SIG-M5 treated with dmso at 0.1 percent for 504 hours (cell line): ENCODE results near the gene ZCCHC7.

Experiments used
- DNase-seq: peaks from one replicate; lab custom pipeline; 2025; ENCODE audit not compliant: unreplicated experiment; lab: John Stamatoyannopoulos, UW

ZCCHC7 gene

DNA sequence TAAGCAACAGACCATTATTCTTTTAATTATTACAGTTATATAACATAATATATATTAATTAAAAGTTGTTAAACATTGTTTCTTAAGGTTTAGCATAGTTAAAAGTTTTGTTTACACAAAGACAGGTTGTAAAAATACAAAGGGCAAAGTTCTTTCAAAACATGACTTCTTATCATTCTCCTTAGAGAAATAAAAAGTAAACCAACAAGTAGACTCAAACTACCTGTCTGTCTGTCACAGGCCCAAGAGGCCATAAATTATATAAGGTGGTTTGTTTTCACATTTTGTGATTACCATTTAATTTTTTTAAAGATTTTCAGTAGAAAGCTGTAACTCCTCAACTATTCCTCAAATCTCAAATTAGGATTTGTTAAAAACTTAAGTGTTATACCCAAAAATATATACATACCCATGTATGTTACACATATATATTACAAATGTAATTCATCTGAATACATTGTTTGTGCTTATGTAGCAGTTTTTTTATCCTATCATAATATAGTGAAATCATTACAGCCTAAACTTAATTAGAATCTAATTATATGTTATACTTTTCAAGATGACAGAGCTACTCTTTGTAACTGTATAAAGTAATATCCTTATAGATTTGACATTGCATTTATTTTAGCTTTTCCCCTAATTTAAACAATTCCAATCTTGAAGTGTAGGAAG lies 208.3 kb downstream of the ZCCHC7 start:
- DNase-seq: no peak

DNA sequence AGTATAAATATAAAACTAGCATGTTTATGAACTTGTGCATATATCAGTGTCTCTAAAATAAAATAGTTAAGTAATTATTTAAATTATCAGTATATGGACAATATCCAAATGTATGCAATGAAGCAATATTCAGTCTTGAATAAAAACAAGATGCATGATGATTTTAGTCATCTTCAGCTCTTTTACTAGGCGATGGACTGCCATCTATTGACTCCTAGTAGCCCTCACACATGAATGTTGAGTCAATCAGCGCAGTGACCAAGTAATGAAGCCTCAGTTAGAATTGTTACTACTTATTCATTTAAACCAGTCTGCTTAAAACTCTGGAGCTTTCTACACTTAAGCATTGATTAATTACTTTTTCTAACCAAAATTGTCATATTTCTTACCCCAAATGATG lies 209.2 kb downstream of the ZCCHC7 start:
- no peak for DNase-seq

DNA sequence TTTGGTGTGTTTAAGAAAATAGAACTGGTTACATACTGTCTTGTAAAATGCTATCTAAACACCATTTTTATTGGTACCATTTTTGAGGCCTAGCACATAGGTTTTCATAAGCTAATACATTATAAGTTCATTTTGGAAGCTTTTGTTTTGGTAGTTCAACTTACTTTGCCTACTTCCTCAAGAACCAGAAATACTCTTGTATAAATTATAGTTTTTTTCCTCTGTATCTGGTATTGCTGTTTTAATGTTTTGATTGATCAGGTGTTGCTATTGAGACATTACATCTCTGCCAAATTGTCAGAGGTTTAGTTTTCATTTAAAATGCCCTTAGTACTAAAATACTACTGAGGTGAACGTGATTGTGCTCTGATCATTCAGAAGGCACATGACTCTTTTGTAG lies 211.5 kb downstream of the ZCCHC7 start:
- no peak for DNase-seq

DNA sequence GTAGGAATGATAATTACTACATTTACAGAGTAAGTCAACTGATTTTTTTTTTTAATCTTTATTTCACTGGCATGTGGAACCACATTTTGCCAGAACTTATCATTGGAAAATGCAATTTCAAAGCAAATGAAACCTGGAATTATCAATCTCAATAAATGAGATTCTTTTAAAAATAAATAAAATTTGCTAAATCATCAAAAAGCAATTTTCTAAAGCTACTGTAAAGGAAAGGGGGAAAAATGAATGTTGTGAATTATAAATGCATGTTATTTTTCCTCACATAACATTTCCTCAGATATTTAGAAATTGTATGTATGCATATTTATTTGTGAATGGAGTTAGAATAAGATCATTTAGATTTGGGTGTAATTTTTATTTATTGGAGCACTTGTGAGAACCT lies 212.2 kb downstream of the ZCCHC7 start:
- no peak for DNase-seq

DNA sequence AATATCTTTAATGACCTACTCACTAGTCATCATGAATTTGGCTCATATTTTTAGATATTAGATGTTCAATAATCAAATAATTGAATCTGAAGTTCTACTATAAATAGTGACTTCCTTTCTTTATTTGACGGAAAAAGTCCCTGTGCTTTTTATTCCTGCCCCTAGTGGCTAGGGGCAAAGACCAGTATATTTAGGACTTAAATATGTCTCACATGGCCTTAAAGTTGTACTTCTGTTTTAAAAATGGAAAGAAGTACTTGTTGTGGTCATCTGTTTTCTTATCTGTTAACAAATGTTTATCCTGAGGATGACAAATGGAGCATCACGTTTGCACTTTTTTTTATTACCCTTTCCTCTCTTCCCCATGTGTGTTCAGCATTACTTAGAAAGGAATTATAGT lies 212.9 kb downstream of the ZCCHC7 start:
- no peak for DNase-seq

DNA sequence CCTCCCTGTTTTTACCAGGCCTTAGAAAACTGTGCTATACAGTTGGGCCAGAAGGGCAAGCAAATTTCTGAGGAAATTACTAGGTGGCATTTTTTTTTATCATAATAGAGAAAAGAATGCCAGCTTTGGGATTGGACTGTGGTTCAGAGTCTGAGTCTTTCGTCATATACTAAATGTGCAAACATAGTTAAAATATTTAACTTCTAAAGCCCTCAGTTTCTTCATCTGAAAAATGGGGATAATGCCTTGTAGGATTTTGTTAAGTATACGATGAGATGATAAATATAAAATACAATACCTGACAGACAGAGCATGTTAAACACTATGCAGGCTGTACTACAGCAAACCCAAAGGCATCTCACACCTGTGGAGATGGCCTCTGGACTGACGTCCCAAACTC lies 214.9 kb downstream of the ZCCHC7 start:
- DNase-seq: no peak

DNA sequence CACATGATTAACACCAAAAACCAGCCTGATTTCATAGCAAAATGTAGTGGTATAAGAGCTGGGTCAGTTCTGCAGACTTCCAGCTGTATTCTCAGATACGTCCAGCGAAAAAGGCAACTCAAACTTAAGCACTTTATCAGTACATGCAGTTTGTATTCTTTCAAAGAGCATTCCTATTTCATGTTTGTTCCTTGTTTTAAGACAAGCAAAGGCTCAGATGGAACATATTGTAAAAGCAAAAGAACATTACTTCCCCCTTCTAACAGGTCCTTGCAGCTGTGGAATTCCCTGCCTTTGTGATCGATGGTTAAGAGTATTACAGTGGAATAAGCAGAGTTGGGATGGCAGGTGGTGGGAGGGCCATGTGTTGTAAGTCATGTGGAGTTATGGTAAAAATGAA lies 215.8 kb downstream of the ZCCHC7 start:
- no peak for DNase-seq

DNA sequence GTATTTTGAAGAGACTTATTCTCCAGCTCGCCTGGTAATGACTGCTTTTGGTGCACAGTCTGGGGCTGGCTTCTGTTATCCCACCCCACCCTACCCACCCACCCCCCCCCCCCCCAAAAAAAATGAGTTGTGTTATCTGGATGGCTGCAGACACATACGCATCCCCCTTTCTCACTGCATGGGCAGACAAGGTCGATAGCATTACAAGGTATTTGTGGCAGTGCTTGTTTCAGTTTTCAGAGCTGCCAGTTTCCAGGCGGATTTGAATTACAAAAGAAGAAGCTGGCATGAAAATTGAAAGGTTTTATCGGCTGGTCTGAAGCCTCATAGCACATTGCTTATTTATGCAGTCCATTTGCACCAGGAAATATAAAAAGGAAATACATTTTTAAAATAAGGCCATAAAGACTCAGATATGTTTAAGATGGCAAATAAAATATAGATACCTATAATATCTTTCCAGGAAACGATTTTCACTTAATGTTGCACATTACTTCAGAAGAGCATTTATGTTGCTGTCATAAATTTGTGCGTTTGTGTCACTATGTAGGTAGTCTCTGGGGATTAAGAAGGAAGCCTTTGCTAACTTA lies 217.0 kb downstream of the ZCCHC7 start:
- DNase-seq: no peak

DNA sequence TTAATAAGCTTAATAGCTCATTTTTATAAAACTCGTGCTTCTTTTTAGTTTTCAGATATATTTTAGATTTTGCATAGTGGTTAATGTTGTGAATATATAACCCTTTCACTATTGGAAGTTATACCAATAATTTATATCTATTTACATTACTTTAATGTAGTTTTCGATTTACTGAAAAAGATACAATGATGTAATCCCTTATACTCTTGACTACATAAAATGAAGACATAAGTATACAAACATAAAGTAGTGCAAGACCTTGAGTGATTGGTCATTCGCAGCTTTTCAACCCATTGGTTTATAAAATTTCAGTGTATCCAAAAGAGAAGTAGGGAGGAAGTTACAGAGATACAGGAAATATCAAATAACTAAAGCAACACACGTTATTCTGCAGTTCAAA lies 217.8 kb downstream of the ZCCHC7 start:
- no peak for DNase-seq

DNA sequence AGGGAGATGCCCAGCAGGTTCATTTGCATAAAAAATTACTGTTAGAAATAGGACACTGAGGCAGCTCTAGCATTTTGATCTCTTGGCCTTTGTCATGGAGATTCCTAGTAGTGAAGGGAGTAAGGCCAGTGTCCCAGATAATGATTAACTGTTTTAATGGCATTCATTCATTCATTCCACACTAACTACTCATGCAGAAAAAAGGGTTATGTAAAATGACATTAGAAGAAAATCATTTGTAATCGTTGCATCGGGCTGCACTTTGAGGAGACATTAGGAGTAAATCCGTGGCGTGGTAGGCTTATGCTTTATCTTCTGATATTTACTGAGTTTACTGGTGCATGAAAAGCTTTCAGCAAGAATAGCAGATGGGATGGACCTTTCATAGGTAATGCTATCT lies 219.5 kb downstream of the ZCCHC7 start:
- no peak for DNase-seq

DNA sequence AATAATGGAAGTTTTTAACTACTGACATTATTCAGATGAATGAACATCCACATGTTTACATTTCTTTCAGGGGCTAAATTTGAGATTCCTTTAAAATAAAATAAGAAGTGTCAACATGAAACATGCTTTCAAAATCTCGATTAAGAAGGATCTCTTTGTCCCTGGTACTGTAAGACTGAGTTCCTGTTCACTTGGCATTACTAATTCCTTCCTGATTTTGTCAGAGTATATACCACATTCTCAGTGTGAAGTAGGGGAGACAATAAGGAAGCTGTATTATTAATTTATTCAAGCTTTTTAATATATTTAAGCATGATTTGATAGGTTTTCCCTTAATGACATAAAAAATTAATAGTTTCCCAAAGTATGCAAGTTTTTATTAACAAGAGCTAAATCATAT lies 220.6 kb downstream of the ZCCHC7 start:
- no peak for DNase-seq

DNA sequence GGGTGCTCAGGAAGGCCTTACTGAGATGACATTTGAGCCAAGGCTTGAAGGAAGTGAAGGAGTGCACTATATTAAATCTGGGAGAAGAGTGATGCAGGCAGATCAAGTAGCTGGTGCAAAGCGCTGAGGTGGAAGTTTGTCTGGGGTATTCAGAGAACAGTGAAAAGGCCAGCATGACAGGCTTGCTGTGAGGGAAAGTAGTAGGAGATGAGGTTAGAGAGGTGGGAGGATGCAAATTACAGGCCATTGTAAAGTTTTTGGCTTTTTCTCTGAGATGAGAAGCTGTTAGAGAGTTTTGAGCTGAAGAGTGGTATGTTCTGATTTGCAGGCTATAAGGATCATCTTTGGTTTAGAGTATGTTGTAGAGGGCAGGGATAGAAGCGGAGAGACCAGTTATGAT lies 221.3 kb downstream of the ZCCHC7 start:
- DNase-seq: no peak

DNA sequence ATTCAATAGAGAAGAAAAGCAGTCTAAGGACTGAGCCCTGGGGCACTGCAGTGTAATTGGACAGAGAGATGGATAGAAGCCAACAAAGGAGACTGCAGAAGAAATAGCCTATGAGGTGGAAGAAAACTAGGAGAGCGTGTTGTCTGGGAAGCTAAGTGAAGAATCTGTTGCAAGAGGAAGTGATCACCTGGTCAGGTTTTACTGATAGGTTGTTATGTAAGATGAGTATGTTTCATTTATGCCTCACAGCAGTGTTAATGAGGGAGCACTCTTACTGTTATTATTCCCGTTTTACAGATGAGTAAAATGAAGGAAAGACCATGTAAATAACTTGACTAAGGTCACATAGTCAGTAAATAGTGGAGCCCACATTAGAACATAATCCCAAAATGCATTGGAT lies 222.1 kb downstream of the ZCCHC7 start:
- no peak for DNase-seq

DNA sequence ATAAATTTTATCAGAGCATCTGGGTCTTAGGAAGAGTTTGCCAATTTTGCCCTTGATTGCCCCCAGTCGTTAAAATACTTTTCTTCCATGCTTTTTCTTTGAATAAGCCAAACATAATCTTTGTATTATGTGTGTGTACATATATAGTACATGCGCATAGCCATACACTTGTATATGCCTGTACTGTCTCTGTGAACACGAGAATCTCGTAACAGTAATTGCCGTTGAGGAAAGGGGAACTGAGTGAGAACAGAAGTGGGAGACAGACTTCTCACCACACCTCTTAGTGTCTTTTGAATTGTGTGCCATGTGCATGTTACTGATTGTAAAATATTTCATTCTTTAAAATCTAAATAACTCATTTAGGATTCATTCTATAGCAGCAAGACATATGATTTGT lies 222.5 kb downstream of the ZCCHC7 start:
- DNase-seq: no peak

DNA sequence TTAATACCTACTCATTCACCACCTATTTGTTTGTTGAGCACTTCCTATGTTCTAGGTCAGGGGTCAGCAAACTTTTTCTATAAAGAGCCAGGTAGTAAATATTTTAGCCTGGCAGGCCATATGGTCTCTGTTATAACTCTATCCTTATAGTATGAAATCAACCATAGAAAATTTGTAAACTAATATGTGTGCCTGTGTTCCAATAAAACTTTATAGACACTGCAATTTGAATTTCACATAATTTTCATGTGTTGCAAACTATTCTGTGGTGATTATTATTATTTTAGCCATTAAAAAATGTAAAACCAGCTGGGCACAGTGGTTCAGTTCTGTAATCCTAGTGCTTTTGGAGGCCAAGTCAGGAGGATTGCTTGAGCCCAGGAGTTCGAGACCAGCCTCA lies 223.3 kb downstream of the ZCCHC7 start:
- no peak for DNase-seq

DNA sequence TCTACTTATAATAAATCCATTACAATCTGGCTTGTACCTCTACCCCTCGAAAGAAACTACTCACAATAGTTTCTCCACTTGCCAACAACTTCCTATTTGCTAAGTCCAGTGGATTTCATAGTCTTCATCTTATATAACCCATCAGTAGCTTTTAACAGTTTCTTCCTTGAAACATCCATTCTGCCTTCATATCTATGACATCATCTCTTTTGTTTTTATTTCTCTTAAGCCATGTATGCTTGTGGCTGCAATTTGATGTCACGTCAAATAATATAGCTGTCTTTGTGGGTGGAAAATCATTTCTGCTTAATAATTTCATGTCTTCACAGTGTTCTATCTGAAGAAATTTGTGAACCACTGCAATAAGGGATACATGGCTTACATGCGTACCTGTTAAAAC lies 224.7 kb downstream of the ZCCHC7 start:
- no peak for DNase-seq

DNA sequence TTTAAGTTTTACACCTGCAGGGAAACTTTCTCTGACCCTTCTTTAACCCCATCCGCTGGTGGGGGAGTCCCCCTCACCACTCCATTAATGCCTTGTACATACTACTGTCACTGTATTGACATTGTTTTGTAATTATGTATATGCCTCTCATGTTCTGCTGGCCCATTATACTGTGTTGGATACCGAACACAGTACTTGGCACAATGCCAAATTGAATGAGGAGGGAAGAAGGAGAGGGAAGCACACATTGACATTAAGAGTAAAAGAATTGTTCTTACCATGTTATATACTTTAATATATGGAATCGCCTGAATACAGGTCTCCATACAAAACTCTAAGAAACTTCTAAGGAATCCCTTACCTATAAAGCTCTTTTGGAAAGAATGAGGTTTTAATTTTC lies 228.5 kb downstream of the ZCCHC7 start:
- no peak for DNase-seq

DNA sequence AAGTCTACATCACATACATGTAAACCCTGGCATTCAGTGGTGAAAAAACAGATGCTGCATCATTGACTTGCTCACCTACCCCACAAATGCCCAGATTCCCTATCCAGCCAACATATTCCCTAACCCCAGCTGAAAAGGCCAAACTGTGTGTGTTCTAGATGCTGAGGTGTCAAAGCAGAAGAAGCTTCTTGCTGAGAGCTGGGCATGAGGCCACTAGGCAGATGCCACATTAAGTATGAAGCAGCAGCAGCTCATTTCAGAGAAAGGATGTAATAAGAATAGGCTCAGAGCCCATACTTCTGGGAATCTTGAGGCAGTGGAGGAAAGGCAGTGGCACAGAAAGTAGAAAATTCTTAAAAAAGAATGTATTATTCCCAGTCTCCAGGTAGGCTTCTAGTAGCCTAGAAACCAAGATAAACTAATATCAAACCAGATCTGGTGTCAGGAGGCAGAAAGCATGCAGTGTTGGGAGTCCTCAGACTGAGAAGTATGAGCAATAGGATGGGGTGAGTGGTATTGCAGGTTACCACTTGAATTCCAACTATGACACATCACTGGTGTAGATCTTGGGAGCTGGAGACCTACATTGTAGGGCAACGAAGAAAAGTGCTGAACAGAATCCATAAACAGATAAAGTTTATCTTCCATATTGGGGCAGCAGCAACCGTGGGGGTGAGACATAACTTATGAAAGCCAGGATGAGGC lies 230.3 kb downstream of the ZCCHC7 start:
- no peak for DNase-seq

DNA sequence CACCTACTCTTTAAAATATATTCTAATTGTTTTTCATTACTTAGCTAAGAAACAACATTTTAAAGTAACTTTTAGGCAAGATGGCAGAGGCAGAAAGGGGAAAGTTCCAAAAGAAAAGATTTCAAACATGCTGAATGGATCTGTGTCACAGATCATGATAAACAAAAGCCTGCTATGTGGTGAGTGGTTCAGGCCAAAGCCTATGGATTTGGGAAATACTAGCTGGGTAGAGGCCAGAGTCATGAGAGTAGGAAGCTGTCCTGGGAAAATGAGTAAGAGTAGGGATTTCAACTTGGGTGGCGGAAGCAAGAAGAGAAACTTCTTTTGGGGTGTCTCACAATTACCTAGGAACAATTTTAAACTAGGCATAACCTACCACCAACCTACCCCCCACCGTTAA lies 233.4 kb downstream of the ZCCHC7 start:
- no peak for DNase-seq

DNA sequence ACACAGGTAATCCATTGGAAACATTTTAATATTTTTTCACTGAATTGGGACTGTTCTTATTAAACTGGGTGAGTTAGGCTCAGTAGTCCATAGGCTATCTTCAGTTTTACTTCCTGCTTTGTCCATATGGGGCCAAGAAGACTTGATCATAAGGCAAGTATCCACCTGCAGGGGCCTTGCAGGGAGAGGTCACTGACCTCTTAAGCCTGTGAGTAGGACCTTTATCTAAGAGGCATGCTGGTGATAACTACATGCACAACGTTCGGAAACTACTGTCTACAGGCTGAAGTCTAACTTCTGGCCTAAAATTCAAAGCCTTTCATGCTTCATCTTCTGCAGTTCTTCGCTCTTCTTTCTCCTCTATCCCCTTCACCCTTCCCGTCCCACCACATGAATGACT lies 242.1 kb downstream of the ZCCHC7 start:
- no peak for DNase-seq

DNA sequence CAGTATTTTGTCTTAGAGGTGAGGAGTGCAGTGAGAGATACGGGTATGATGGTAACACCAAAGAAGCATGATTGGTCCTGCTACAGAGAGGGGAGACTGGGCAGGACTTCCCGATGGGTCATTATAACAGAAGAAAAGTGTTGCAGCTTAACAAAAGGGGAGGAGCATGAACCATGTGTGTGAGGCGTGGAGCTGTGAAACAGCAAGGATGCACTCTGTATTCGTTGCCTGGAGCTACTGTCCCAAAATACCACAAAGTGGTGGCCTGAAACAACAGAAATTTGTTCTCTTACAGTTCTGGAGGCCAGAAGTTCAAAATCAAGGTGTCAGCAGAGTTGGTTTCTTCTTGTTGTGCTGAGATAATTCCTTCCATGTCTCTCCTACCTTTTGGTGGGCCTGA lies 242.8 kb downstream of the ZCCHC7 start:
- no peak for DNase-seq

DNA sequence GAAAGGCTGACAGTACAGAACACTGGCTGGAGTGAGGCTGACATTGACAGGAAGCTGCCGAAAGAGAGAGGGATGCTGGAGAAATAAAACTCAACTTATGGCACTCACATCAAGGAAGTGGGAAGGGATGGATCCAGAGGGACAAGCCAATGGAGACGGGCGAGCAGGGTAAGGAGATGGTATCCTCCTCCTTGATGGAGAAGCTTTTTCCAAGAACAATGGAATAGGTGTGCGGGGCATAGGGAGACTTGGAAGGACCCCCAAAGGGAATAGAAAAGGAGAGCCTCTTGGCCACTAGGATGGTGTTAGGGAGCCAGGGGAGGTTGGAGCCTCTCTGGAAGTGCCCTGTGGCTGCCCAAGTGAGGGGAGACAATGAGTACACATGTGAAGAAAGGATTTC lies 243.8 kb downstream of the ZCCHC7 start:
- no peak for DNase-seq
